ENCODE data around the gene ZNF335.

DNA sequence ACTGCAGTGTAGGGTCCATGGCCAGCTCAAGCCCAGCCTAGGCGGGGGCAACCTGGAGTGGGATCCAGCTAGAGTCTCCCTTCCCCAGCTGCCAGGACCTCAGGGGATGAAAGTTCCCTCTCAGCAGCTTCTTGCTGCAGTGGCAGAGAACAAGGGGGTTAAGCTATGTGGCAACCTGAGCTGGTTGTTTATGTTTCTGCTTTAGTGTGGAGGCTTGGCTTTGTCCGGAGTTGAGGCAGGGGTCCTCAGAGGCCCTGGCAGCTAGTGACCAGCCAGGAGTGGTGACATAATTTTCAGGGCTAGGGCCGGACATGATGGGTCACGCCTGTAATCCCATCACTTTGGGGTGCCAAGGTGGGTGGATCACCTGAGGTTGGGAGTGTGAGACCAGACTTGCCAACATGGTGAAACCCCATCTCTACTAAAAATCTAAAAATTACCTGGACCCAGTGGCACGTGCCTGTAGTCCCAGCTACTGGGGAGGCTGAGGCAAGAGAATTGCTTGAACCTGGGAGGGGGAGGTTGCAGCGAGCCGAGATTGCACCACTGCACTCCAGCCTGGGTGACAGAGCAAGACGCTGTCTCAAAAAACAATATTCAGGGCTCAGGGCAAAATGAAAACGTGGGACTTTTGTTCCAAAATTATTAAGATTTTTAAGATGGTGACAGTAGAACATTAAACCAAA lies 46.0 kb downstream of the ZNF335 start:
- TF ChIP-seq, protein P1, sequence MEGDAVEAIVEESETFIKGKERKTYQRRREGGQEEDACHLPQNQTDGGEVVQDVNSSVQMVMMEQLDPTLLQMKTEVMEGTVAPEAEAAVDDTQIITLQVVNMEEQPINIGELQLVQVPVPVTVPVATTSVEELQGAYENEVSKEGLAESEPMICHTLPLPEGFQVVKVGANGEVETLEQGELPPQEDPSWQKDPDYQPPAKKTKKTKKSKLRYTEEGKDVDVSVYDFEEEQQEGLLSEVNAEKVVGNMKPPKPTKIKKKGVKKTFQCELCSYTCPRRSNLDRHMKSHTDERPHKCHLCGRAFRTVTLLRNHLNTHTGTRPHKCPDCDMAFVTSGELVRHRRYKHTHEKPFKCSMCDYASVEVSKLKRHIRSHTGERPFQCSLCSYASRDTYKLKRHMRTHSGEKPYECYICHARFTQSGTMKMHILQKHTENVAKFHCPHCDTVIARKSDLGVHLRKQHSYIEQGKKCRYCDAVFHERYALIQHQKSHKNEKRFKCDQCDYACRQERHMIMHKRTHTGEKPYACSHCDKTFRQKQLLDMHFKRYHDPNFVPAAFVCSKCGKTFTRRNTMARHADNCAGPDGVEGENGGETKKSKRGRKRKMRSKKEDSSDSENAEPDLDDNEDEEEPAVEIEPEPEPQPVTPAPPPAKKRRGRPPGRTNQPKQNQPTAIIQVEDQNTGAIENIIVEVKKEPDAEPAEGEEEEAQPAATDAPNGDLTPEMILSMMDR (conservative IDR thresholded peaks at IDR 0.05; ENCODE audit: low read length), result no peak
- no peak for TF ChIP-seq EZH2phosphoT487 (IDR thresholded peaks at IDR 0.05; ENCODE audit: borderline replicate concordance)

Data from Loucy (cell line).